22Rv1 (cell line): Measurements from ENCODE around the gene NF1.

Experiments
- ZFX ChIP-seq: fragments of 450-650 bp; IDR thresholded peaks from 2 replicates; pipeline ENCODE4 v1.6.1; 2017; ENCODE audit warnings: antibody characterized with exemption, borderline replicate concordance
- TF ChIP-seq, protein P1 (sequence below): fragments of 450-650 bp; IDR thresholded peaks from 2 replicates; pipeline ENCODE4 v1.5.1; 2017; ENCODE audit warnings: mild to moderate bottlenecking

- TF ChIP-seq, protein P1, sequence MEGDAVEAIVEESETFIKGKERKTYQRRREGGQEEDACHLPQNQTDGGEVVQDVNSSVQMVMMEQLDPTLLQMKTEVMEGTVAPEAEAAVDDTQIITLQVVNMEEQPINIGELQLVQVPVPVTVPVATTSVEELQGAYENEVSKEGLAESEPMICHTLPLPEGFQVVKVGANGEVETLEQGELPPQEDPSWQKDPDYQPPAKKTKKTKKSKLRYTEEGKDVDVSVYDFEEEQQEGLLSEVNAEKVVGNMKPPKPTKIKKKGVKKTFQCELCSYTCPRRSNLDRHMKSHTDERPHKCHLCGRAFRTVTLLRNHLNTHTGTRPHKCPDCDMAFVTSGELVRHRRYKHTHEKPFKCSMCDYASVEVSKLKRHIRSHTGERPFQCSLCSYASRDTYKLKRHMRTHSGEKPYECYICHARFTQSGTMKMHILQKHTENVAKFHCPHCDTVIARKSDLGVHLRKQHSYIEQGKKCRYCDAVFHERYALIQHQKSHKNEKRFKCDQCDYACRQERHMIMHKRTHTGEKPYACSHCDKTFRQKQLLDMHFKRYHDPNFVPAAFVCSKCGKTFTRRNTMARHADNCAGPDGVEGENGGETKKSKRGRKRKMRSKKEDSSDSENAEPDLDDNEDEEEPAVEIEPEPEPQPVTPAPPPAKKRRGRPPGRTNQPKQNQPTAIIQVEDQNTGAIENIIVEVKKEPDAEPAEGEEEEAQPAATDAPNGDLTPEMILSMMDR: no peak
- TF ChIP-seq ZFX: no peak
These were observed 35.8 kb upstream of the NF1 start for GRCh38 chr17:31058976-31059375.
